Measurements from ENCODE around the gene IFT81. TPM values are rescaled to one million over a fixed set of nuclear protein-coding genes. Genes with fewer than 3 reads are reported as not detected.

Gene IFT81
- total RNA-seq, 4 donors from 2014 or later, result 6.9 to 40.6 (median 20.7) TPM

DNA sequence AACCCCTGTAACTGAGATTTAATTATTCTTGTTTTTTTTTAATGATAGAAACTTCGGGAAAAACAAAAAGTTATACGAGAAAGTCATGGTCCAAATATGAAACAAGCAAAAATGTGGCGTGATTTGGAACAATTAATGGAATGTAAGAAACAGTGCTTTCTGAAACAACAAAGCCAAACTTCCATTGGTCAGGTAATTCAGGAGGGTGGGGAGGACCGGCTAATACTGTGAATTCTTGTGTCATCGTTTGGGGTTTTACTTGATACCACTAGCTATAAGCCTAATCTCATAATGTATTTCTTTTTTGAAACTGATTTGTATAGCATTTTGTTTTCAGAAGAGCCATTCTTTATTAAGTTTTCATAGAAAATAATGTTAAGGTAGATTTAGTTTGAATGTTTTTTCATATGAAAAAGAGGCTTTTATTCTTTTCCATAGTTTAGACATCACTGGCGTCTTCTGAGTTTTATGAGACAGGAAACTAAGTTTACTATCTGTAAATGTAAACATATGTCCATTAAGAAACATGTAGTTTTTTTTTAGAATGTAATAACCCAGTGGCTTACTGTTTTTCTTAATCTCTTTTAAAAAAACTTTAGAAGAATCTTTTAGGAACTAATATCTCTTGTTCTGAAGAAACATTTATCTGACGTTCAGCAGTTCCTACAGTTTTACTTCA lies 94.0 kb downstream of the IFT81 start:
- no peak for TF ChIP-seq POLR2A (IDR thresholded peaks at IDR 0.05)
- TF ChIP-seq, protein P1, sequence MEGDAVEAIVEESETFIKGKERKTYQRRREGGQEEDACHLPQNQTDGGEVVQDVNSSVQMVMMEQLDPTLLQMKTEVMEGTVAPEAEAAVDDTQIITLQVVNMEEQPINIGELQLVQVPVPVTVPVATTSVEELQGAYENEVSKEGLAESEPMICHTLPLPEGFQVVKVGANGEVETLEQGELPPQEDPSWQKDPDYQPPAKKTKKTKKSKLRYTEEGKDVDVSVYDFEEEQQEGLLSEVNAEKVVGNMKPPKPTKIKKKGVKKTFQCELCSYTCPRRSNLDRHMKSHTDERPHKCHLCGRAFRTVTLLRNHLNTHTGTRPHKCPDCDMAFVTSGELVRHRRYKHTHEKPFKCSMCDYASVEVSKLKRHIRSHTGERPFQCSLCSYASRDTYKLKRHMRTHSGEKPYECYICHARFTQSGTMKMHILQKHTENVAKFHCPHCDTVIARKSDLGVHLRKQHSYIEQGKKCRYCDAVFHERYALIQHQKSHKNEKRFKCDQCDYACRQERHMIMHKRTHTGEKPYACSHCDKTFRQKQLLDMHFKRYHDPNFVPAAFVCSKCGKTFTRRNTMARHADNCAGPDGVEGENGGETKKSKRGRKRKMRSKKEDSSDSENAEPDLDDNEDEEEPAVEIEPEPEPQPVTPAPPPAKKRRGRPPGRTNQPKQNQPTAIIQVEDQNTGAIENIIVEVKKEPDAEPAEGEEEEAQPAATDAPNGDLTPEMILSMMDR (IDR thresholded peaks at IDR 0.05), result no peak
- H3K27ac ChIP-seq, result no peak overlapping the region
- no peak overlapping the region for H3K4me3 ChIP-seq
- intact Hi-C loops (cut with DNase I; ENCODE audit: low total_unique reads), result no loop called here
- H3K27me3 ChIP-seq, result no peaks in the 10 kb centered on the region
- H3K4me1 ChIP-seq, result peaks cover 0 to 10% of the 10 kb centered on the region in 2 donors
- no peak for DNase-seq
- no peaks in the 10 kb centered on the region for H3K36me3 ChIP-seq
- H3K9me3 ChIP-seq, result no peaks in the 10 kb centered on the region

DNA sequence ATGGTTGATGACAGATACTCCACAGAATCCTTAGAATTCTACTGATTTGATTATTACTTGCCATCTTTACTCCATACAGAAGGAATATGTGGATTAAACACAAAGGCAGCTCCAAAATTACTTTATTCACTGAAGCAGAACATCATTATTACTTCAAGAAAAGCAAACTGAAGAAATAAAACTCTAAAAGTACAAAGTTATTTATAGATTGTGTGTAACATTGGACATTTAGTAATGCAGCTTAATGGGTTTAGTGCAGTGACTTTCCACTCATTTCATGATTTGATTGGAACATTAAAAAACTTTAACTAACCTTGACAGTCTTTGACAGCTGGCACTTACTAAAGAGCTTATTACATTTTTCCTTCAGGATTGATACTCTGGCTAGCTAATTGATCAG lies 97.9 kb downstream of the IFT81 start:
- Histone ChIP-seq H3K4me3 (no peak overlapping the region), H3K4me1 (peaks cover 8 to 13% of the 10 kb centered on the region in 2 donors), H3K27me3 (no peaks in the 10 kb centered on the region), H3K9me3 (no peaks in the 10 kb centered on the region), H3K36me3 (no peaks in the 10 kb centered on the region), H3K27ac (peak overlapping the region; percentile 59 to 81)
- intact Hi-C loops (cut with DNase I; ENCODE audit: low total_unique reads), result no loop called here
- no peak for DNase-seq
- no peak for TF ChIP-seq POLR2A (IDR thresholded peaks at IDR 0.05)
- TF ChIP-seq, protein P1 (IDR thresholded peaks at IDR 0.05), result no peak

DNA sequence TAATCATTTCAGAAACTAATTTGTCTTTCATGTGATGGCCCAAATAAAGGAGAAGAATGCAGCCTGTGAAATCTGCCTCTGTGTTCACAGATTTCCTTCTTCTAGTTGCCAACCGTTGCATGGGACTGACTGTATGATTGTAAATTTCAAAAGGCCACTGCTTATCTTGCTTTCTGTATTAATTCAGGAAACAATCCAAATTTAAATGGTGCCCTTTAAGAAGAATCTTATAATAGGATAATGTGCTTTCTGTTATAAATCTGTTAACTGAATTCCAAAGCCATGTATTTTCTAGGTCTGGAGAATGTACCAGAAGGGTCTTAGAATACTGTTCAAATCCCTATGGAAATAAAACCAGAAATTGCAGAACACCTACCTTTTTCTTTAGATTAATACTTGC lies 98.3 kb downstream of the IFT81 start:
- no peaks in the 10 kb centered on the region for H3K9me3 ChIP-seq
- intact Hi-C loops (cut with DNase I; ENCODE audit: low total_unique reads), result no loop called here
- no peaks in the 10 kb centered on the region for H3K36me3 ChIP-seq
- H3K27me3 ChIP-seq, result no peaks in the 10 kb centered on the region
- TF ChIP-seq, protein P1 (IDR thresholded peaks at IDR 0.05), result no peak
- no peak for TF ChIP-seq POLR2A (IDR thresholded peaks at IDR 0.05)
- H3K4me1 ChIP-seq, result peaks cover 8 to 13% of the 10 kb centered on the region in 2 donors
- peak overlapping the region; percentile 59 to 81 for H3K27ac ChIP-seq
- no peak for DNase-seq
- H3K4me3 ChIP-seq, result no peak overlapping the region

DNA sequence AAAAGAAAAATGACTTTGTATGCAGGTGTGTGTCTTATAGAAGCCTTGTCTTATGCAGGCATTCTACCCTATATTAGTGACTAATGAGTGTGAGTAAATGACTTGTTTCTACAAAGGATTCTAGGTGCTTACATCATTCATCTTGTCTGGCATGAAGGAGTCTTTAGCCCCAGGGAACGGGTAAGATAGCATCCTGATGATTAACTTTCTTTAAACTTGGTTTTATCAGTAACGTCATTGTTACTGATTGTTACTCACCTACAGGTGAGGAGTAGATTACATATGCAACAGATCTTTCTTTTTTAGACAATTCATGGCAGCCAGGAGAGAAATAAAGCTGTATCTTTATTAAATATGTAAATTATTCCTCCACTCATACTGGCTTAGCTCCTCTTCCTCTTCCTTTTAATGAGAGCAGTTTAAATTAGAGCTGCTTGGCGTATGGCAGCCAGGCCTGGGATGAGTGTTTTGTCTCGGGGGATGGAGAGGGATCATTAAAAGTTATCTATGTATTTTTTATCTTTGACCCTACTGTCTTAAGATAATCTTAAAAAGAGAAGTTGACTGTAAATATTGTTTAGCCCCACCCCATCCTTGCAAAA lies 99.7 kb downstream of the IFT81 start:
- Histone ChIP-seq H3K4me3 (no peak overlapping the region), H3K4me1 (peaks cover 8 to 13% of the 10 kb centered on the region in 2 donors), H3K36me3 (no peaks in the 10 kb centered on the region), H3K27ac (peak overlapping the region; percentile 81), H3K9me3 (no peaks in the 10 kb centered on the region), H3K27me3 (no peaks in the 10 kb centered on the region)
- no peak for TF ChIP-seq POLR2A (IDR thresholded peaks at IDR 0.05)
- TF ChIP-seq, protein P1 (IDR thresholded peaks at IDR 0.05), result no peak
- intact Hi-C loops (cut with DNase I; ENCODE audit: low total_unique reads), result no loop called here
- no peak for DNase-seq

Data from uterus (tissue), 4 donors.